DMS79 (cell line): ENCODE data around the gene KCTD13.
A peak's percentile ranks its signal among the peaks of the same experiment; 100 is the strongest.
"Not testable (repeated sequence)": the region's sequence is repeated elsewhere in the genome, so short reads cannot be mapped to it uniquely, and the experiment has no call there.

Source experiments
- DNase-seq: peaks from one replicate; lab custom pipeline; 2025; lab: John Stamatoyannopoulos, UW

The KCTD13 gene

DNA sequence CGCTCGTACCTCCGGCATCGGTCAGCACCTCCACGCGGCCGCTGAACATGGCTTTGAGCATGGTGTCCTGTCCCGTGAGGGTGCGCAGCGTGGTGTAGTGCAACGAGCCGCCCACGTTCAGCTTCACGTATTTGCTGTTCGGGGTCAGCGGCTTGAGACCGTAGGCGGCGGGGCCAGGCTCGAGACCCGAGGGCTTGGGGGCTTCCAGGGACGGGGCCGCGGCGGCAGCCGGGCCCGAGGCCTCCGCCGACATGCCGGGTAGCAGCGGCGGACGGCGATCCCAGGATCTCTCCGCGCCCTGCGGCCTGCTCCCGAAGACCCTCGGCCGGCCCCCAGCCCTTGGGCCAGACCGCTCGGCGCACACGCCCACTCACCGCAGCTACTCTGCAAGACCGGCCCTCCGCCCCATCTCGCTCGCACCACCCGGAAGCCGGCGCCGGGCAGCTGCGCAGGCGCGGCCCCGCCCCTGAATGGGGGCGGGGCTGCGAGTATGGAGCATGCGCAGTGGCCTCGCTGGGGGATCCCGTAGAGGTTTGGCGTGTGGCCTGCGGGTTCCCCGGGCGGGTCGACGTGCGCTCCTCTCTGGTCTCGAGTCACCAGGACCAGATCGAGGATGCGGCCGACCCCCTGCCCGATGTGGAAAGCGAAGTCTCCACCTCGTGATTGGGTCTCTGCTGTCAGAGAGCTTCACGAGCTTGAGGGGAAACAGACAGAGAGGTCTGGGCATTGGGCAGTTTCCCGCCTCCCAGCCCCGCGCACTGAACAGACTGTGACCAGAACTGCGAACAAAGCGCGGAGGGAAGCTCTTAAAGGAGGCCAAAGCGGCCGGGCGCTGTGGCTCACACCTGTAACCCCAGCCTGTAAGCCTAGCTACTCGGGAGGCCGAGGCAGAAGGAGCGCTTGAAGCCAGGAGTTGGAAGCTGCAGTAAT is at the start of gene KCTD13:
TSS of gene KCTD13 (minus strand) at position 446 of the 930 bp plus-strand sequence. CDS start at position 253, 193 bp downstream.
- DNase-seq = peak; percentile 67

- DNase-seq = no peak
These were observed 49.1 kb upstream of the KCTD13 start for GRCh38 chr16:29975134-29975538.

DNA sequence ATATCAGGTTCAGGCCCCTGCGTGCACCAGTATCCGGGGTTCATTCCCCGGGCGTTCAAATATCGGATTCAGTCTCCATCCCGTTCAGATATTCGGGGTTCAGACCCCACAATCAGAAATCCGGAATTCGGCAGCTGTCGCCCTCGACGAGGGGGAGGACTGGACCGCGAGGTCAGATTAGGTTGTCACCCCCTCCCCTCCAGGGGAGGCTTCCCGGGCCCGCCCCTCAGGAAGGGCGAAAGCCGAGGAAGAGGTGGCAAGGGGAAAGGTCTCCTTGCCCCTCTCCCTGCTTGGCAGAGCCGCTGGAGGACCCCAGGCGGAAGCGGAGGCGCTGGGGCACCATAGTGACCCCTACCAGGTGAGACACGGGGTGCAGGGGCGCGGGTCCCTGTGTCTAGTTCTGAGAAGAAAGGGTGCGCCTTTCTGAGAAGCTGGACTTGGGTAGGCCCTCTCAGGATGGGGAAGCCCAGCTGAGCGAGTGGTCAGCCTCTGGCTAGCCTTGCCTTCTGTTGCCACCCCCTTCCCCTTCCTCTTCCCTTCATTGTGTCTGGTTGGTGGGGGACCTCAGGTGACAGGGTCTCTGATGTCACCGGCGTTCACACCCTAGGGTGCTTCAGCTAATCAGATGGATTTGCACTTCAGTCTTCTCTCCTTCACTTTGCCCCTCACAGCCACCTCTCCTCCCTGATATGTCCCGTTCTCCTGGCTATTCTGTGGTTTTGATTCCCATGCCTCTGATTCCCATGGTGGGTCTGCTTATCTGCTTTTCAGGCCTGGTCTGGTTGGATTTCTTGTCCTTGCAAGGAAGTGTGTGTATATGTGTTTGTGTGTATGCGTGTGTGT is 48.5 kb upstream of the KCTD13 start:
- DNase-seq = no peak

- DNase-seq = peak; percentile 97
These were observed 47.6 kb upstream of the KCTD13 start, which contains the start of gene TAOK2 for GRCh38 chr16:29973384-29974246. TSS of gene TAOK2 (plus strand) at chr16:29973868. CDS start at chr16:29977773, 3,905 bp downstream.

GRCh38 chr16:29972992-29973383 is 47.0 kb upstream of the KCTD13 start:
- DNase-seq = no peak

DNA sequence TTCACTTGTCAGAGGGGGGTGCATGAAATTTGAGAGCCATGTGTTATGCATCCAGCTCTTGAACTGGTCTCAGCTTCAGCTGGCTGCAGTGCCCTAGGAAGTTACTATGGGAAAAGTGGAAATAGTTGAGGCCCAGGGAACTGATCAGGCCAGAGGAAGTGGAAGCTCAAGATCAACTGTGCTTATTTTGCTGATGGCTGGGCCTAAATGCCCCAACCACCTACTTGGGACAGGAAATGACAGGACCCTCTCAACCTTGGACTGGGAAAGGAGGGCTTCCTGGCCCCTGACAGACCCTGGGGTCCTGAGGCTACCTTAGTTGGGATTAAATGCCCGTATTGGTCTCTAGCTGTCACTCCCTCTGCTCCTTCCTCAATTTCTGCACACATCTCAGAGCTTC is 46.5 kb upstream of the KCTD13 start:
- no peak for DNase-seq

DNA sequence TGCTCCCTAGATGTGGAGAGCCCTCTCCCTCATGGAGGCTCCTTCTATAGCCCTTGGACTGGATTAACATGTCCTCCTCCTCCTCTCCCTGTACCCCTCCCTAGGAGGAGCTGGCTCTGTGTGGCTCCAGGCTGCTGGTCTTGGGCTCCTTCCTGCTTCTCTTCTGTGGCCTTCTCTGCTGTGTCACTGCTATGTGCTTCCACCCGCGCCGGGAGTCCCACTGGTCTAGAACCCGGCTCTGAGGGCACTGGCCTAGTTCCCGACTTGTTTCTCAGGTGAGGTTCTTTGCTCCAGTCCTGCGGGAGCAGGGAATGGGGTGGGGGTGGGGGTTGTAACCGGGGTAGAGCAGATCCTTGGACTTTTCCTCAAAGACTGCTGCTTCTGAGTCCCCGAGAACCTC is 45.3 kb upstream of the KCTD13 start:
- DNase-seq = no peak

DNA sequence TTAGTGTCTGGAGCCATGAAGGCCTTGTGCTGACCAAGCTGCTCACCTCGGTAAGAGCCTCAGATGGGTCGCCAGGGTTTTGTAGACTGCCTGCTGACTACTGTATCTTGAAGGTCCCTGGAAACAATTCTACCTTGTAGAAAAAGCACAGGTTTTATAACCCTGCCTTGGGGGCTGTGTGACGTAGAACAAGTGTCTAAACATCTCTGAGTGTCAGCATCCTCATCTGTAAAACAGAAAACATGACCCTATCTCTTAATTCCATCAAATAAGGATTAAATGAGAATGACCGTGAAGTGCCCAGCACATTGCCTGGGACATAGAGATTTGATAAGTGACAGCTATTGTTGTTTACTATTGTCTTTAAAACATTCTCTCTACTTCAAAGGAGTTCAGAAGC is 42.2 kb upstream of the KCTD13 start:
- no peak for DNase-seq

DNA sequence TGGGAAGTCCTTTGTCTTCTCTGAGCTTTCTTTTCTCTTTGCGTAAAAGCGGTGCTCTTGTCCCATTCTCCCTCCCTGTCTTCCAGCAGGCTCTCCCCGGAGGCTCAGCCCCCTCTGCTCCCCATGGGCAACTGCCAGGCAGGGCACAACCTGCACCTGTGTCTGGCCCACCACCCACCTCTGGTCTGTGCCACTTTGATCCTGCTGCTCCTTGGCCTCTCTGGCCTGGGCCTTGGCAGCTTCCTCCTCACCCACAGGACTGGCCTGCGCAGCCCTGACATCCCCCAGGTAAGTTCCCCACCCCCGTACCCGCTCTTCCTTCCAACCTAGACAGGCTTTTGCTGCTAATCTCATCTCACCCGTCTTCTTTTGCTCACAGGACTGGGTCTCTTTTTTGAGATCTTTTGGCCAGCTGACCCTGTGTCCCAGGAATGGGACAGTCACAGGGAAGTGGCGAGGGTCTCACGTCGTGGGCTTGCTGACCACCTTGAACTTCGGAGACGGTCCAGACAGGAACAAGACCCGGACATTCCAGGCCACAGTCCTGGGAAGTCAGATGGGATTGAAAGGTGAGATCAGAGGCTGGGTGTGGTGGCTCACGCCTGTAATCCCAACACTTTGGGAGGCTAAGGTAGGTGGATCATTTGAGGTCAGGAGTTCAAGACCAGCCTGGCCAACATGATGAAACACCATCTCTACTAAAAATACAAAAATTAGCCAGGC is 37.2 kb upstream of the KCTD13 start:
- no peak for DNase-seq

GRCh38 chr16:29962344-29962994 is 36.4 kb upstream of the KCTD13 start:
- DNase-seq = no peak

- DNase-seq = peak; percentile 66
These were observed 35.7 kb upstream of the KCTD13 start, which contains the start of gene TMEM219 for GRCh38 chr16:29961479-29962343. TSS of gene TMEM219 (plus strand) at chr16:29962079. CDS start at chr16:29963144, 1,065 bp downstream.

DNA sequence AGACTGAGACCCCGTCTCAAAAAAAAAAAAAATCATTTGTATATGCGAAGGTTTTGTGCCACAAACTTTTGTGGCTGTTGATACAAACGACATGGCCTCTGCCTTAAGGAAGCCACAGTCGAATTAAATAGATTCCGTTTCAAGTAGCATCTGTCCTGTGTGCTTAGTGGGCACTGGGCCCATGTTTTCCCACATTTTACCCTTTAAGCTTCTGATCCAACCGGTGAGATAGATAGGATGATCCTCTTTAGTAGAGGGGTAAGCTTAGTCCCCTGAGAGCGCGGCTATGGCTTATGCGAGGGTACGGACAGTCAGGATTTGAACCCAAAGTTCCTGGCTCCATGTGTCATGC is 35.1 kb upstream of the KCTD13 start:
- no peak for DNase-seq

GRCh38 chr16:29959821-29960220 is 33.8 kb upstream of the KCTD13 start:
- DNase-seq = not testable (repeated sequence)

GRCh38 chr16:29959293-29959692 is 33.3 kb upstream of the KCTD13 start:
- DNase-seq = no peak

GRCh38 chr16:29958756-29959155 is 32.7 kb upstream of the KCTD13 start:
- no peak for DNase-seq

DNA sequence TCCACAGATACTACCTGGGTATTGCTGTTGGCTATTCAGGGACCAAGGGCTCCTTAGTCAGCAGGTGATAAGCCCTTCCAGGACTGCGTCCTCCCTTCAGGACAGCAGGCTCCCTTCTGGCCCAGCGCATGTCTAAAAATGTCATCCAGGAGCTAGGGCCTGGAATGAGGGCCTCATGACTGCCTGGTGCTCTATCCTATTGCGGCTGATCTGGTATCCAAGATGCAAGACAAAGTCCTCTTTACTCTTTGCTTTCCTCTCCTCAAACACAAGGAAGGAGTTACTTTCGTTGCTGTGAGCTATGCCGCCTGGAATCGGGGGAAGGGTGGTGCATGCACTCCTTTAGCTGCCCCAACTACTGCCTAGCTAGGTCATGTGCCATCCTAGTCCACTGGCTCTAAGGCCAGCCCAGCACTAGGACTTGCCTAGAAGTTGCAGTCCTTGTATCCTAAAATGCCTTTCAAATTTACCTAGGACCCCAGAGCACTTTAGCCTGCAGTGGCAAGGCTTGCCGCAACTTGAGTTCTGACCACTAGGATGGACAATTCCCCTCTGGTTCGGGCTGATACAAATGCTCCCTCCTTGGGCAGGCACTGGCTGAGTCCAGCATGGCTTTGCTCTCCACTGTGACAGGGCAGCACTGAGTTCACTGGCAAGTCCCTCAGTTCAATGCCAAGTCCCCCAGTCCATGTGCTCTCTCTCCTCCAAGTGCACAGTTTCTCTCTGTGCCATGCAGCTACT is 25.8 kb upstream of the KCTD13 start:
- DNase-seq = no peak

- DNase-seq = no peak
These were observed 24.9 kb upstream of the KCTD13 start for GRCh38 chr16:29950806-29951461.

GRCh38 chr16:29947897-29948296 is 21.9 kb upstream of the KCTD13 start:
- no peak for DNase-seq
